Measurements from ENCODE around the gene ICAM4.

The ICAM4 gene

DNA sequence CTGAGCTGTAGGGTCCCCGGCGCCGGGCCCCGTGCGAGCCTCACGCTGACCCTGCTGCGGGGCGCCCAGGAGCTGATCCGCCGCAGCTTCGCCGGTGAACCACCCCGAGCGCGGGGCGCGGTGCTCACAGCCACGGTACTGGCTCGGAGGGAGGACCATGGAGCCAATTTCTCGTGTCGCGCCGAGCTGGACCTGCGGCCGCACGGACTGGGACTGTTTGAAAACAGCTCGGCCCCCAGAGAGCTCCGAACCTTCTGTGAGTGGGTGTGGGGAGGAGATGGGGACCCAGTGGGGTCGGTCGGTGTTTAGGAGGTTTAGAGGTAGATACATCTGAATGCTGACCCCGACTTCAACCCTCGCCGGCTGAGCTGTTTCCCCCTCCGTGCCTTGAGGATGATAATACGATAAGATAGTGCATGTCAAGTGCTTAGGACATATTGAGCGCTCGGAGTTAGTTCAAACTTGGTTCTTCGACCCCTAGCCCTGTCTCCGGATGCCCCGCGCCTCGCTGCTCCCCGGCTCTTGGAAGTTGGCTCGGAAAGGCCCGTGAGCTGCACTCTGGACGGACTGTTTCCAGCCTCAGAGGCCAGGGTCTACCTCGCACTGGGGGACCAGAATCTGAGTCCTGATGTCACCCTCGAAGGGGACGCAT lies 4.9 kb downstream of the ICAM4 start:
- DNase-seq = no peak

GRCh38 chr19:10292206-10292788 lies 5.5 kb downstream of the ICAM4 start:
- DNase-seq = no peak

DNA sequence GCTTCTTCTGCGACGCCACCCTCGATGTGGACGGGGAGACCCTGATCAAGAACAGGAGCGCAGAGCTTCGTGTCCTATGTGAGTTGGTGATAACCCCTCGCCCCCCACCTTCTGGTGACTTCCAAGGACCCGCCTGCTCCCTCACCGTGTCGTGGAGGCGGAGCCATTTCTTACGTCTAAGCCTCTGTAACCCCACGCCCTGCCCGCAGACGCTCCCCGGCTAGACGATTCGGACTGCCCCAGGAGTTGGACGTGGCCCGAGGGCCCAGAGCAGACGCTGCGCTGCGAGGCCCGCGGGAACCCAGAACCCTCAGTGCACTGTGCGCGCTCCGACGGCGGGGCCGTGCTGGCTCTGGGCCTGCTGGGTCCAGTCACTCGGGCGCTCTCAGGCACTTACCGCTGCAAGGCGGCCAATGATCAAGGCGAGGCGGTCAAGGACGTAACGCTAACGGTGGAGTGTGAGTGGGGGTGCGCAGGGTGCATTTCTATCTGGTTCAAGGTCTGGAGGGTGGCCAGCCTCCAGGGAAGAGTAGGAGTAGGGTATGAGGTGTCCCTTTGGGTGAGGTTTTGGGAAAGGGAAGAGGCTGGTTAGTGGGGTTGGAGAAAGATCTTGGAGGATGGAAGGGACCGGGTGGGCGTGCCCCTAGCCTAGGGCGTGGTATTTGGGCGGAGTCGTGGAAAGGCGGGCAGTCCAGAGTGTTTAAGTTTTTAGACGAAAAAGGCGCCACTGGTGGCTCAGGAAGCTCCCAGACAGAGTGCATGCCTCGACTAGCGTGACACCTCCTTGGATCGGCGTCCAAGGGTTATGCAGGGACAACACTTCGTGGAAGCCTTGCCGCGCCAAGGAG lies 6.3 kb downstream of the ICAM4 start:
- DNase-seq = no peak

DNA sequence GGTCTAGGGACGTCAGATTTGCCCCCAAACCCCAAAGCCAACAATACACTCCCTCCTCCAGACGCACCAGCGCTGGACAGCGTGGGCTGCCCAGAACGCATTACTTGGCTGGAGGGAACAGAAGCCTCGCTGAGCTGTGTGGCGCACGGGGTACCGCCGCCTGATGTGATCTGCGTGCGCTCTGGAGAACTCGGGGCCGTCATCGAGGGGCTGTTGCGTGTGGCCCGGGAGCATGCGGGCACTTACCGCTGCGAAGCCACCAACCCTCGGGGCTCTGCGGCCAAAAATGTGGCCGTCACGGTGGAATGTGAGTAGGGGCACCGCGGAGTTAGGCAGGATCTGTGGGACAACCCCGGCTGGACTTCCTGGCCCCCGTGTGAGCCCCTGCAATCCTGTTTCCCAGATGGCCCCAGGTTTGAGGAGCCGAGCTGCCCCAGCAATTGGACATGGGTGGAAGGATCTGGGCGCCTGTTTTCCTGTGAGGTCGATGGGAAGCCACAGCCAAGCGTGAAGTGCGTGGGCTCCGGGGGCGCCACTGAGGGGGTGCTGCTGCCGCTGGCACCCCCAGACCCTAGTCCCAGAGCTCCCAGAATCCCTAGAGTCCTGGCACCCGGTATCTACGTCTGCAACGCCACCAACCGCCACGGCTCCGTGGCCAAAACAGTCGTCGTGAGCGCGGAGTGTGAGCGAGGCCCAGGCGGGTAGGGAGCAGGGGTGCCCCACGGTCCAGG lies 7.0 kb downstream of the ICAM4 start:
- DNase-seq = no peak

DNA sequence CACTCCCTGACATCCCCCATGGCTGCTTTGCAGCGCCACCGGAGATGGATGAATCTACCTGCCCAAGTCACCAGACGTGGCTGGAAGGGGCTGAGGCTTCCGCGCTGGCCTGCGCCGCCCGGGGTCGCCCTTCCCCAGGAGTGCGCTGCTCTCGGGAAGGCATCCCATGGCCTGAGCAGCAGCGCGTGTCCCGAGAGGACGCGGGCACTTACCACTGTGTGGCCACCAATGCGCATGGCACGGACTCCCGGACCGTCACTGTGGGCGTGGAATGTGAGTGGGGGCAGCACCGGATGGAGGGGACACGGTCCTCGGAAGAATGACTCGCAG lies 7.6 kb downstream of the ICAM4 start:
- no peak for DNase-seq

DNA sequence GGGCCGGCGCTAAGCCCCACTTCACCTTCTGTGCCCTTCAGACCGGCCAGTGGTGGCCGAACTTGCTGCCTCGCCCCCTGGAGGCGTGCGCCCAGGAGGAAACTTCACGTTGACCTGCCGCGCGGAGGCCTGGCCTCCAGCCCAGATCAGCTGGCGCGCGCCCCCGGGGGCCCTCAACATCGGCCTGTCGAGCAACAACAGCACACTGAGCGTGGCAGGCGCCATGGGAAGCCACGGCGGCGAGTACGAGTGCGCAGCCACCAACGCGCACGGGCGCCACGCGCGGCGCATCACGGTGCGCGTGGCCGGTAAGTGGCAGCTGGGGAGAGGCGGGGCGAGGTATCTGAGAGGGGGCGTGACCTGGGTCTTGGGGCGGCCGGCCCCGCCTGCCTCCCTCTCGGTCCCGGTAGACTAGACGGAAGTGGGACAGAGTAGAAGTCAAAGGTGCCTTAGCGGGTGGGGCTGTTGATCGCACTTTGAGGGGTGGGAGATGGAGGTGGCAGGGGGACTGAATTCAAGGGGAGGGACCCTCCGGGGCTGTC lies 8.6 kb downstream of the ICAM4 start:
- no peak for DNase-seq

- DNase-seq = no peak
Observed at GRCh38 chr19:10295847-10296591, 9.3 kb downstream of the ICAM4 start.

GRCh38 chr19:10299545-10300458 lies 13.0 kb downstream of the ICAM4 start:
- DNase-seq = no peak

GRCh38 chr19:10305139-10305806 lies 18.5 kb downstream of the ICAM4 start:
- DNase-seq = no peak

DNA sequence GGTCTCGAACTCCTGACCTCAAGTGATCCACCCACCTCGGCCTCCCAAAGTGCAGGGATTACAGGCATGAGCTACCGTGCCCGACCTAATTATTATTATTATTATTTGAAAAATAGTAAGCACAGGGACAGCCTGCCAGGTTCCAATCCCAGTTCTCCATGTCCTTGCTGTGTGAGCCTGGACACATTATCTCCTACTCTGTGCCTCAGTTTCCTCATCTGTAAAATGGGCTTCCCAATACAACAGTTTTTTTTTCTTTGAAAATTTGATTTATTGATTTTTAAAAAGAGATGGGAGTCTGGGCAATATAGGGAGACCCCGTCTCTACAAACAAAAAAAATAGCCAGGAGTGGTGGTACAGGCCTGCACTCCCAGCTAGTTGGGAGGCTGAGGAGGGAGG lies 19.6 kb downstream of the ICAM4 start:
- no peak for DNase-seq

DNA sequence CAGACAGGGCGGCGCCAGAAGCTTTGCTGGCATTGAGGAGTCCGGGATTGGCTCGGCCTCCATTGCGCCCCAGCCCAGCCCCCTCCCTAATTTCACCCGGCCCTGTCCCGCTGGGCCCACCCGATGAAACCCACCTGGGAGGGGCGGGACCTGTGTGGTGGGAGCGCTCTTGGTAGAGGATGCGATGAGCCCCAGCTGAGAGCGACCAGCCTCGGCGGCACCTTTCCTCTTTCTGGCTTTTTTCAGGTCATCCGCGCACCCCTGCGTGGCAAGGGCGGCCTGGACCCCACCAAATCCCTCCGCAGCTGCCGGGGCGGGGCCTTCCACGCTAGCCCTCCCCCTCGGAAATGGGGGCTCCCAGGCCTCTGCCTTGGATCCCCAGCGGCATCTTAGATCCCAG lies 22.7 kb downstream of the ICAM4 start, which contains the start of gene ZGLP1:
TSS of gene ZGLP1 (minus strand) at position 393 of the 400 bp plus-strand sequence.
- DNase-seq = no peak

DNA sequence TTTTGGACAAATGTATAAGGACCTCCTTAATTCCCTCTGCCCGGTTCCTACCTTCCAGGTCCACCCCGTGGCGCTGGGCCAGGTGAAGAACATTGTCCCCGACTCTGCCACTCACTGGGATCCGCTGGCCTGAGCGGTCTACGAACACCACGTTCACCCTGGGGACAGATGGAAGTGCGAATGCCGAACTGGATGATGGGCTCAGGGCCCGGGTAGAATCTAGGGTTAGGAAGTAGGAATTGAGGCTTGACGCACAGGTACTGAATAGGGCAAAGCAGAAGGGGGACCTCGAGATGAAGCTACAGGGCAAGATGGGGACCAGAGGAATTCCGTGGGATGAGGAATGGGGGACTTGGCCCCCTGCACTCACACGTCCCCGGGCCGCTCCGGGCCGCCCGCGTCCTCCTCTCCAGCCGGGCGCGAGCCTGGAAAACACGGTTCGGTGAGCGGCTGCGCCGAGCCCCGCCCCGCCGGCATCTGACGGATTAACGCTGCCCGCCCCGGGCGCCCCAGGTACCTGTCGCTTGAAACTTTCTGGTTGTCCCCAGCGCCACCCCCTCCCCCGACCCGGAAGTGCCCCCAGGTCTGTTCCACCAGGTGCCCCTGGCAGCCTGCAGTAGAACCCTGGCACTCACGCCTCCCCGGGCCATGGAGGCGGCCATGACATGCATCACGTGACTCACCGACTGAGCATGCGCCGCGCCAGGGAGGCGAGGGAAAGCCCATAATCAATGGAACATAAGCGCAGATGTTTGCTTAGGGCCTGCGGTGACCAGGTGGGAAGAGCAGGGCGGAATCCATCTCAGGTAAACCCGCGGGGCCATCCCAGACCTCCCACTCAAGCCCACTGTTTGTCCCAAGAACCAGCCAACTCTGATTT lies 28.8 kb downstream of the ICAM4 start, which contains the start of gene FDX2:
TSS of gene FDX2 (minus strand) at position 681 of the 880 bp plus-strand sequence. CDS start at position 662, 19 bp downstream.
- DNase-seq = peak; percentile 88

DNA sequence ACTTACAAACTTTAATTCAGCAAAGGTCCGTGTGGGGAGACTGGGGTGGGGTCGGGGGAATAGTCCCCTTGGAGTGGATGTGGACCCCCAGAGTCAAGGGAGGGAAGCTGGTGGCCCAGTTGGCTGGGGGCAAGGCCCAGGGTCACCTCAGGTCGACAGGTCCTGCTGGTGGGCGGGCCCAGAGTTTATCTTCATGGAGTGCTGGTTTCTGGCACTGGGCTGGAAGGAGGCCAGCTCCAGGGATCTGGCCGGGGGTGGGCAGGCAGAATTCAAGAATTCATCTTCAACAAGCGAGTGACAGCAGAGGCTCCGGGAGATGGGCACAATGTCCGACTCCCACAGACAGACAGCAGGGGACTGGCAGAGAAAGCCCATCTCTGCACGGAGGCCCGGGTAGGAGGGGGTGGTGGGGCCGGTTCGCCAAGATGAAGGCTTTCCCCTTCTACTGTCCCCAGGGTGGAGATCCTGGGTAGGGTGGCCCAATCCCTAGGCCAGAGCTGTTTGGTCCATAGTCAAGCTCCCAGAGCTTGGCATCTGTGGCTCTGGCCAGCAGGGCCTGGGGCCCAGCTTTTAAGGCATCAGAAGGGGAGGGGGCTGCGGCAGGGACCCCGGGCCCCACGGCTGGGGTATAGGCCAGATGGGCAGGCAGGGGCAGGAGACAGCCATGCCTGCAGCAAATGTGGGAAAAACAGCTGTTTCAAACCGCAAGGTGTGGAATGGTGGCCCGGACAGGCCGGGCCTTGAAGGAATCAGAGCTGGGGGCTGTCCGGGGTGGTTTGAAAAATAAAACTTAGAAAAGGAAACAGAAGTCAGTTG lies 29.7 kb downstream of the ICAM4 start:
- no peak for DNase-seq

GRCh38 chr19:10317045-10317856 lies 30.5 kb downstream of the ICAM4 start:
- no peak for DNase-seq

DNA sequence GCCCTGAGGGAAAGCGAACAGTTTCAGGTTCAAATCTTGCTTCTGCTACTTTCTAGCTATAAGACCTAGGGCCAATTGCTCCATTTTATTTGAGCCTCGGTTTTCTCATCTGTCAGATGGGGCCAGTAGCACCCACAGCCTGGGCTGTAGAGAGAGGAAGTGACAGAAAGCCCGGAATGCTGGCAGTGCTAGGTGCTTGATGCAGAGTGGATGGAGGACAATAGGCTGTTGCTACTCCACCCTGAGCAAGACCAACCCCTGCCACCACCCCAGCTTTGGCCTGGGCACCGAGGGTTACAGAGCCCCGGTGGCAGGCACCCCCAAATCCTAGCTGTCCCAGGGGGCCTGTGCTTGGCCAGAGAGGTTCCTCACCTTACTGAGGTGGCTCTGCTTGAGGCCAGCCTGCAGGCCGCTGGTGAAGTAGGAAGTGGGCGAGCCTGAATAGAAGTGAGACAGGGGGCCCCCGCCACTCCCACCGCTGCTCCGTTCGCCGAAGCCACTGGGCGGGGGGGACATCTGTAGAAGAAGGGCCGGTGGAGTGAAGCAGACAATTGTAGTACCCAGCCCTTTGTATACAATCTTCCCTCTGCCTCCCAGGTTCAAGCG lies 31.2 kb downstream of the ICAM4 start:
- DNase-seq = no peak

DNA sequence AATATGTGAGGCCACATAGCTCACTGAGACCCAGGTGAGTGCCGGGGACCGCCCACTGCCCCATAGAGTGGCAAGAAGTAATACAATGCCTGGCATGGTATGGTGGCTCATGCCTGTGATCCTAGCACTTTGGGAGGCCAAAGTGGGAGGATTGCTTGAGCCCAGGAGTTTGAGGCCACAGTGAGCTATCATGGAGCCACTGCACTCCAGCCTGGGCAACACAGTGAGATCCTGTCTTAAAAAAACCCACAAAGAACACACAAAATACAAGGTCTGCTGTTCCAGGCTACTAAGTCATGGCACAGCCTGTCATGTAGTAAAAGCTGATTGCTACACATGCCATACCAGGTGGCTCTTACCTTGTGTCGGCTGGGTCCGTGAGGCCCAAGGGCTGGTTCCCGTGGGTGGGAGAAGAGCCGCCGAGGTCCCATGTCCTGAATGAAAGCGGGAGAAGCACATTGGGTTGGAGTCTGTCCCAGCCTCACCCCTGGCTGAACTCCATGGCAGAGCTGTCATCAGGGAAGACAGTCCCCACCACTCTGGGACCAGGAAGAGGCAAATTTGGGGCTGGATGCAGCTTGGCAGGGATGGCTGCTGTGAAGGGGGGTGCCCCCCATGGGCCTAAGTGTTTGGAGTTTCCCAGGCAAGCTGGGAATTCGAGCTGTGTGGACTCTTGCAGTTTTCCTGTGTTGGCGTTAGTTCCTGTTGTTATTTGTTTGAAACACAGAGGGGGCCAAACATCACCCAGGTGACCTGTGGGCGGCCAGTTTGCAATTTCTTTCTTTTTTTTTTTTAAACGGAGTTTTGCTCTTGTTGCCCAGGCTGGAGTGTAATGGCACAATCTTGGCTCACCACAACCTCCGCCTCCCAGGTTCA lies 32.3 kb downstream of the ICAM4 start:
- no peak for DNase-seq
